NT2/D1 (cell line): ENCODE results near the gene IL24.

ENCODE experiments used
- SUZ12 ChIP-seq: IDR thresholded peaks from 2 replicates; pipeline ENCODE4 v1.6.1; 2011; ENCODE audit not compliant: insufficient read length, insufficient read depth; ENCODE audit errors: extremely low read depth
- YY1 ChIP-seq: IDR thresholded peaks from 2 replicates; pipeline ENCODE4 v1.6.1; 2011; ENCODE audit not compliant: insufficient read length, insufficient read depth
- ZNF274 ChIP-seq: IDR thresholded peaks from 2 replicates; pipeline ENCODE4 v1.6.1; 2011; ENCODE audit warnings: mild to moderate bottlenecking, low read depth, low read length

GRCh38 chr1:206886831-206887230, 10.4 kb upstream of the IL24 start:
- TF ChIP-seq YY1 = no peak
- TF ChIP-seq ZNF274 = no peak
- TF ChIP-seq SUZ12 = no peak
